Measurements from ENCODE around the gene TRAPPC3L.

TRAPPC3L gene

DNA sequence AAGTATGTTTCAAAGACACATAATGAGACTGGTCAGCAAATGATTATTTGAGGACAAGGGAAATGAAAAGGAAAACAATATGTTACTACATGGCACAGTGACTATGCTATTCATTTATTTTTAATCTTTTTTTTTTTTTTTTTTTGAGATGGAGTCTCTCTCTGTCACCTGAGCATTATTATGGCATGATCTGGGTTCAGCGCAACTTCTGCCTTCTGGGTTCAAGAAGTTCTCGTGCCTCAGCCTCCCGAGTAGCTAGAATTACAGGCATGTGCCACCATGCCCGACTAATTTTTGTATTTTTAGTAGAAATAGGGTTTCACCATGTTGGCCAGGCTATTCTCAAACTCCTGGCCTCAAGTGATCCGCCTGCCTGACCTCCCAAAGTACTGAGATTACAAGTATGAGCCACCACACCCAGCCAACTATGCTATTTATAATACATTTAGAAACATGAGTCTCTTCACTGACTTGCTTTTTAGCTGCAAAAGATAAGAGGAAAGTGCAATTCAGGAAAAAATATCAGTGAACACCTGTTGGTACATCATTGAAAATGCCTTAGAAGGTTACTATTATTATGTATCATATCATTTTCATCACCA, 11.4 kb upstream of the TRAPPC3L start:
- DNase-seq: no peak

DNA sequence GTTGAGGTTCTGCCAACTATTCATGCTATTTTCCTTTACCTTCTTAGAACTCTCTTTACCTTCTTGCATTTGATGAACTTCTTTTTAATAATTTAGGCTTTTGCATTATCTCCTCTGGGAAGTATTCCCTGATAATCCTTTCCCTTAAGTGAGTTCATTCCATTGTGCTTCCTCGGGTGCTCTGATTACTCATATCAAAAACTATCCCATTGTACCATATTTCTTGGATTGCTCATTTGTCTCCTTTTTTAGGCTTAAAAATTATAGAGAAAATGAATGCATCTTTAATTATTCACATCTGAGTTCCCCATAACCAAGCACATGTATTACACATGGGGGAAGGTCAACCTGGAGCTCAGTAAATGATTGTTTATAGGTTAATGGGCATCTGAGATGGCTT, 10.6 kb upstream of the TRAPPC3L start:
- DNase-seq: no peak

DNA sequence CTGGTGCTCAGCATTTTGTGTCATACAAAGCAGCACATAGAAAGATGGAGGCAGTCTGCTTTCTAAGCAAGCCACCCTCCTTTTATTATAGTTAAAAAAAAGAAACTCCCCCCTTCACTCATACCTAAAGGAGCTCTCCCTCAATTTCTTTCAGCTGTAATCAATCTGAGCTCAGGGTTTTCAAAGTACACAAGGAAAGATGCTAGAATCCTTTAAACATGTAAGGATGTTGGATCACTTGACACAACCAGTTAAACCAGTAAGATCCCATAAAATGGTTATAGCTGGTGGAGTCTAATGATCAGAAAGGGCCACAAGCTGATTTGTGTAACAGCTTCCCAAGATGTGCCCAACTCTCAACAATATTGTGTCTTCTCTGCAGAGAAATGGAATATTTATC, 8.0 kb upstream of the TRAPPC3L start, which contains the start of gene CALHM4:
Gene CALHM4, plus strand, starts transcription at position 301 of the 400 bp plus-strand sequence. Its CDS starts 43 bp downstream, at position 344.
- no peak for DNase-seq

DNA sequence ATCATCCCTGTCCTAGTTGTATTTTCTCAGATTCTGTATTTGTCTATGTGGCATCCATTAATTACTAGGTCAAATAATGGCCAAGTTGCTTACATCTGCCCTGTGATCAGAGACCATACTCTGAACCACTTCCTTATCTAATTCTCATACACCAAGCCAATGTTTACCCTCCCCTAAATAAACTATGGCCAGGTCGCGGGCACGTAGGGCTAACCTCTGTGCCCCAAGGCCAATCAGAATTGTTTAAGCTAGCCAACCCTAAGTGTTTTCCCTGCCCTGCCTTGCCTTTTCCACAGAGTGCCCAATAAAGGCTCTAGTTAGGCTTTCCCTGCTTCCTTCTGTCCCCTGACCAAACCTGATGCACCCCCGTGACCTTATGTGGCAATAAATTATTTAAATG, 5.3 kb upstream of the TRAPPC3L start:
- DNase-seq: no peak

DNA sequence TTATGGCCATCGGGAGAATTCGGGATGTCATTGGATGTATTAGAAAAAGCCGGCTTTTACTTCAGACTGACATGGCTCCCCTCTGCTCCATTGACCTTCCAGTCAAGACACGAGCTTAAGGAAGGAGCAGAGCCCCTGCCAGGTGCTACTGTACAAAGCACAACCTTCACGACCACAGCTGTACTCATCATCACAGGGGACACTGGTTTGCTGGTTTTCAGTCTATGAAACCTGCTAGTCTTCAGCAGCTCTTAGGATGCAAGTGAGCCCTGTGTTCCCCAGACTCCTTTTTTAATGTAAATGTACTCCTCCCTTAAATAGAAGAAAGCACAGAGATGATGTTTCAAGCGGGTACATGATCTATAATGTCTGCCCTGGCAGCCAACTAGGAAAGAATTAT, 1.9 kb upstream of the TRAPPC3L start:
- DNase-seq: no peak

DNA sequence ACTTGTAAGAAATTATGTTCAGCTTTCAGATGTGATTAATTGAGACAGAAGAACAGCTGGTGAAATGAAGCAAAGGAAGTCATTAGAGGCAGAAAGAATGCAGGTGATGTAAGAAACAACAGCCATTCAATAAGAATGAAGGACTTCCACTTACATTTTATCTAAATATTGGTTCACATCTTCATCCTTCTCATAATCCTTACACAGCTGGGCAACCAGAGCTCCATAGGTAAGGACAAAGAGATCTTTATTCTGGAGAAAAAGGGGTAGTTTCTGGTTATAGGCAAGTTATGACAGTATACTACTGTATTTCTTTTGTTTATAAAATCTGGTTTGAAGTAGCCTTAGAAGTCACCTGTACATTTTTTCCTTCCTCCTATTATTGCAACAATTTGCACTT, 2.3 kb downstream of the TRAPPC3L start:
- no peak for DNase-seq

DNA sequence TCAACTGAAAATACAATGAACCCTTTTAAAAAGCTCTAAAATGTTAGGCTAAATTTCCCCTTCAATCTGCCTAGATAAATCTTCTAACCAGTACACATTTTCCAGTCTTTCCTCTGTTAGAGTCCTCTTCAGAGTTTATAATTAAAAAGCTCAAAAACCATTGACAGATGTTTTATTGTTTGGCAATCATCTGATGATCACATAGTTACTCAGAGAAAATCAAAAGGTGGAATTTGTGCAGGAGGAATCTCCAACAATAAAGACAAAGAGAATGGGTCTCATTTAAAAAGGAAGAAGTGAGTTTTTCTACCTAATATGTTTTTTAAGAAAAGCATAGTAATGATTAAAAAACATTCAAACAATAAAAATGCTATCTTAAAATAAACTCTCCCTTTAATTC, 3.1 kb downstream of the TRAPPC3L start:
- DNase-seq: no peak

DNA sequence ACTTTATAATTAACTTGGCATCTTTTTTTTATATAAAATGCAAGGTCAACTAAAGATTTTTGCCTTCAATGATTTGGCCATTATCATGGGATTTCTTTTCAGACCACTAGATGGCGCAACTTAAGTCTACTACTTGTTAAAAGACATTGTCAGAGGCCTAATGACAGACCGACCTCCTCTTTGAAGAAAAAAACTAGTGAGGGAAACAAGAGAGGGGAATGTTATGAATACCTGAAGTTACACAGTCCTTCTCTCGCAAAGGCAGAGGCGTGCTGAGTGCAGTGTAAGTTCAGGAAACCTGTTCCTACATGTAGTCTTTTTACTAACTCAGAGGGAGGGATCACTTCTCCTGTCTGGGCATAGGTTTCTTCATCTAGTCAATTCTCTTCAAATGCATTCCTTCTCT, 9.3 kb downstream of the TRAPPC3L start:
- DNase-seq: peak; percentile 56 to 83

DNA sequence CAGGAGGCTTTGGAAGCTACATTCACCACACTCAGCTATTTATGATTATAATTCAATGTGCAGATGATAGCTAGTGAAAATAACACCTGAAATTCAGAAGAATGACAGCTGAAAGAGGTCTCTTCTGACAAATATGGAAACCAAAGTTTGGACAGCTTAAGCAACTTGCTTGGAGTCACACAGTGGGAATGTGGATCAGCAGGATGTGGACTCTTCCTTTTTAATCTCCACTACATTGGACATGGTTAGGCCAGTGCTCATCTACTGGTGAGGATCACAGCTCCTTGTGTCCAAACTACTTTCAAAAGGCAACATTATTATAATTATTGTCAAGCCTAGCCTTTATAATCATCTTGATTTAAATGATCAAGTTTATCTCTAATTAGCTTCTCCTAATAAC, 10.4 kb downstream of the TRAPPC3L start:
- DNase-seq: no peak

DNA sequence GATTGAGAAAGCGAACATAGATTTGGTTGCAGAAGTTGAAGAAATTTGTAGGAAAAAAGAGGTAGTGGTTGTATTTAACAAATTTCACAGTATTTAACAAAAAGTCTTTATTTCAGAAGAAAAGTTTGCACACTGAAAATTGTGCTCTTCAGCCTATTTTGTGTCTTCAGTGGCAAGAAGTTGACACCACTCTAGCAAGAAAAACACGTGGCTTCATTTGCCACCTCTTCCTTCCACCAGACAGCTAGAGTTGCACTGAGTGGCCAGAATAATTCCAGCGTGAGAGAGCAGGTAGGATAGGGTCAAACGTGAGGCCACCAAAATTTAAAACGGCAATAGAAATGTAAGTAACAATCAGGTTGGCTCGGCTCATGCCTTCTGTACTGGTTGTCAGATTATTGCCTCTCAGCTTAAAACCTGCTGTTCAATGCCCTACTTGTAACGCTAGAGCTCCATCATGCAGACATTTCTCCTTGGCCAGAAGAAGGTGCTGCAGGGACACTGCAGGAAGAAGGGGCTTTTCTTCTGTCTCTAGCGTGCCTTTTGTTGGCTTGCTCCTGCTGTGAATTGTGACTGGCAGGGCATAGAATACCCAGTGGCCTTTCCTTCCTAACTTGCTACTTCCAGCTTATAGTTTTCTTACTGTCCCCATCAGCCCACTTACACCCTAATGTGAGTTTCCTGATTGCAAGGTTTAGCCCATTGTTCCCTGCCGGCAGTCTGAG, 12.1 kb downstream of the TRAPPC3L start:
- no peak for DNase-seq

DNA sequence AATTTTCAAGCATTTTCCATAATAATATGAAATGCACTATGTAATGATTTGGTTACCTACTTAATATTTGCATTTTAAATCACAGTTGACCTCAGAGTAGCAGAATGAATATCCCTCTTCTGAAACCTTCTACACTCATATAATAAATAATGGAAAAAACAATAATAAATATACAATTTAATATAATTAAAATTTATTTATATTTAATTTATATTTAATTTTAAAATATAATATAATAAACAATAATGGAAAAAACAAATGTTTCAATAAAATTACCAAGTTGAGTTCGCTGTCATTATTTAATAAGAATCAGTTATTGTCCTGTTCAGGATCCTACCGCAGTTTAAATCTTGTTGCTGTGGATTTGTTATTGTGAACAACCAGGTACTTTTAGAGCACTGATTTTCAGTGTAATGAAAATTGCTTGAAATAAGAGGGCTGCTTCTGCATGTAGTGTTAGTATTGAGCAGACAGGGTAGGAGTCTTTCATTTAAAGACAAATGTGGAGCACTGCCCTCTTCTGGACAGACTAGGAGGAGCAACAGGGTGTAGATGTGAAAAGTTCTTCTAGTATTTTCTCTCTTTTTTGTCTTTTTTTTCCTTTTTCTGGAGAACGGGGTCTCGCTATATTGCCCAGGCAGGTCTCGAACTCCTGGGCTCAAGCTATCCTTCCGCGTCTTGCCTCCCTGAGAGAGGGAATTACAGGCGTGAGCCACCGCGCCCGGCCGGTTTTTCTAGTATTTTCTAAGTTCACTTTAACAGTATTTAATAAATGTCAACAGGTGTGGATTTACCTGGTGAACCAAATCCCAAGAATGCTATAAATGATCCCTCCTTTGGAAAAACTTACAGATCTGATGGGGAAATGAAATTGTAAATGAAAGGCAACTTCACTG, 13.6 kb downstream of the TRAPPC3L start:
- peak; percentile 90 to 94 for DNase-seq

DNA sequence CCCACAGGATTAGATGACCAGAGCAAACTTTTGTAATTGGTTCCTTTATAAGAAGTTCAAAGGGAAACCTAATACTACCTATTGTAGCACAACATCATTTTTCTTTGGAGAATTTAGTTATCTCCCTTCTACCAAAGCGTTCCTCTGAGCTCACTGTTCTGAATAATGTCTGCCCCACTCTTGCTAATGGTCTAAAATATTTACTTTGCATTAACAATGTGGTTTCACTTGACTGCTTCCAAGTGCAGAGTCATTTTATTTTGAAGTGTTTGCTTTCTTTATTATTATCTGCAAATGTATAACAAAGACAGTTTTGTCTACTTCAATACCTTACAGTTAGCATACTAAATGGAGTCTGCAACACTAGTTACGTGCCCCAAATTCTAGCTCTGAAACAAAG, 15.0 kb downstream of the TRAPPC3L start:
- DNase-seq: no peak

DNA sequence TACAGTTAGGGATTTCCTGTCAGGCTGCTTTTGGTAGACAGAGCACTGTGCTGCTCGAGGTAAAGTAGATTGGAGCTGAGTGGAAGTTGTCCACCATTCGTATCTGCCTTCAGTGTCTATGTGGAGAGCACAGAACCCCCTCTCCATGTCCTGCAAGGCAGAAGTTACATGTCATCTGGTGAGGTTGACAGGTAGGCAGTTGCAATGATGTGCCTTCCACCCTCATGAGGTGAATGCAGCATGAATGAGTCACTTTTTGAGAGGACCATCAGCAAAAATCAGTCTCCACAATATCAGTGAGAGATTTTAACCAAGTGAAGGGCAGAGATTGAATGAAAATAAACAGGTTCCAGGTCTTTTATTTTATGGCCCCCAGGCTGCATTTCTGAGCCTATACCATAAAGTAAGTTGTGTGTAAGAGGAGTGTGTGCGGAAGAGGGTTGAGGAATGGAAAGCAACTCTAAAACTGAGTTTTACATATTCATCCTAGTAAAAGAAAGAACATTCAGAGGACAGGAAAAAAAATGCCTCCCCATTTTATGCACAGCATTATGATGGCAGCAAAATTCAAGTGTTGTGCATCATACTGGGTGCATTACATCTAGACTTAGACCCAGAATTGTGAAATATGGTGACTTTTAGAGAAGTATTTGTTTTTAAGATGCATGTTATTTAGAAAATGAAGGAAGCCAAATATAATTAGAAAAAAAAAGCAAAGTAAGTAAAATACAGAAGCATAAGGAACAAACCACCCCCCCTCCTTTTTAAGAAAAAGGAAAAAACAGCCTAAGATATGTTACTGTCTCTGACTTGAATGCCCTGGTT, 15.8 kb downstream of the TRAPPC3L start:
- DNase-seq: no peak

DNA sequence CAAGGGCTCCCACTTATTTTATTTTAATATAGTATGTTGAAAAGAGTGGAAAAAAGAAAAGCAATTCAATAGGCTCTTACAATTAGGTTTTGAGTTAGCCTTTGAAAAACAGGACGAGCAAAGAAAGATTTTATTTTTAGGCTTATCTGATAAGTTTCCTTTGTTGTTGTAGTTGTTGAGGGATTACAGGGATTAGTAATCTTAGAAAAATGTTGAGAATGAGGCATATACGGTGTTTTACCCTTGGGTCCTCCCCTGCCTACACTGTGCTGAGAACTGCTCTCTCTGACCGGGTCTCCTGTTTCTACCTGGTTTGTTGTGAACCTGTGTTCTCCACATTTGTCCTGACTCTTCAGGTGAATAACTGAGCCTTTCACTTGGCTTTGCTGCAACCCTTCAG, 16.7 kb downstream of the TRAPPC3L start:
- DNase-seq: no peak

DNA sequence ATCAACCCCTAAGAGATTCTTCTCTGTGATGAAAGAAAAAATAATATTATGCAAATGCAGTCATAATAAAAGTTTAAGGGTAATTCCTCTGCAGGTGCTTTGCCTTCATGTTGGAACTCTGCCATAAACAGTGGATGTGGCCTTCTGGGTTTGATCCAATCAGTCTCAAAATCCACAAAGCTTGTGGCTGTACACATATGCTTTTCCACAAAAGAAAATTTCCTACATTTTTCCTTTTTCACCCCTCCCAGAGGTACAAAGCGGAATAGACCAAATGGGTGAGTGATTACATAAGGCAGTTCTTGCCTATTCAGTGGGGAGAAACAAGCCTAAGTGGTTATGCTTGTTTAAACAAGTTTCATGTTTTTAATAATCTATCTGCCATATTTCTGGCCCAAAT, 17.4 kb downstream of the TRAPPC3L start:
- no peak for DNase-seq

DNA sequence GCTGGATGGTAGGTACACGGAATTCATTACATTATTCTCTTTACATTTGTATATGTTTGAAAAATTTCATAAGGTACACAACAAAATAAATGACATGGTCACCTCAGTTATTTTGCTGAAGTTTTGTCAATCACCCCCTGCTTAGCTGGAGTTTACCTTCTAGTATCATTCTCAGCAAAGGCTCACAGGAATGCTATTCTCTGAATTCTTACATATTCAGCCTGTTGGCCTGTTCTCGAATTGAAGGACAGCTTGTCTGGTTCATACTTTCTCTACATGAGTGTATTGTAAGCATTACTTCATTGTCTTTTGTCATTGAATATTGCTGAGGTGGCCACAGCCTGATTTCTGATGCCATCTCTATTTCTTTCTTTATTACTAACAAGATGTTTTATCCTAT, 21.2 kb downstream of the TRAPPC3L start:
- DNase-seq: no peak

DNA sequence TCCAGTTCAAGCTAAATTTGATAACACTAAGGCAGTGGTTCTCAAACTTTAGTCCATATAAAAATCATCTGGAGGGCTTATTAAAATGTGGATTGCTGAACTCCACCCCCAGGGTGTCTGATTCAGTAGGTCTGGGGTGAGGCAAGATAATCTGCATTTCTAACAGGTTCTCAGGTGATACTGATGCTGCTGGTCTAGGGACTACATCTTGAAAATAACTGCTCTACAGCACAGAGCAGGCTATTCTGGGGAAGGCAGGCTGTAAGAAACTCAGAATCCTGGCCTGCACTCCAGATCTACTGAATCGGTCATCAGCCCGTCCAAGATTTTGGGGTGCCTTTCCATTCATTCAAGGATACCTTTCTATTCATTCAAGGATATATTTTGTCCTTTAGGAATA, 22.6 kb downstream of the TRAPPC3L start:
- no peak for DNase-seq

DNA sequence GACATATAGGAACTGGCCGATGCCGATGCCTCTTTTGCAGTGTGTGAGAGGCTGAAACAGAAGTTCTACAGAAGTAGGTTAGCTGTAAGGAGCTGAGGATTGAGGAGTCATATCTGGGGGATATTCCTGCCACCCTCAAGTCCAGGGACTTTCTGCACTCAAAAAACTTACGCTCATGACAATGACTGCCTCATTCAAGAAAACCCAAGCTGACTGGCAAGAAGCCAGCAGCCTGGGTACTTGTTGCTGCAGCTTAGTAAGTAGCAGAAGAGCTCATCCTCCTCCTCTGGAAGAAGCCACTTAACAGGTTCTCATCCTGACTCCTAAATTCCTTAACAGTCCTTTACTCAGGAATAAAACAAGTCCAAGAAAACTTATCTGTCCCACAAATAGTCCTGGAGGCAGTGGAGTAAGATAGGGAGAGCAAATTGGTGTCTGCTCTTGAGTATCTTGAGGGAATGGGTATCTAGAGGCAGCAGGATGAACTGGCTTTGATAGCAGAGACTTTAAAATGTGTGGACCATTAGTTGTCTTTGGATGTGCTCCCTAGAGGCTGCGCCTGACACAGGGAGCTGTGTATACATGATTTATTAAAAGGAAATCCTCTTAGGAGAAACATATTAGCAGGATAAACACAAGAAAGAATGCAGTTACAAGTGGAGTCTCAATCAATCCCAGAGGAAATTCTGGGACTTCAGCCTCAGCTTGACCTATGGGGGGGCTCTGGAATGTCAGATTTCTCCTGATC, 26.7 kb downstream of the TRAPPC3L start:
- DNase-seq: no peak

DNA sequence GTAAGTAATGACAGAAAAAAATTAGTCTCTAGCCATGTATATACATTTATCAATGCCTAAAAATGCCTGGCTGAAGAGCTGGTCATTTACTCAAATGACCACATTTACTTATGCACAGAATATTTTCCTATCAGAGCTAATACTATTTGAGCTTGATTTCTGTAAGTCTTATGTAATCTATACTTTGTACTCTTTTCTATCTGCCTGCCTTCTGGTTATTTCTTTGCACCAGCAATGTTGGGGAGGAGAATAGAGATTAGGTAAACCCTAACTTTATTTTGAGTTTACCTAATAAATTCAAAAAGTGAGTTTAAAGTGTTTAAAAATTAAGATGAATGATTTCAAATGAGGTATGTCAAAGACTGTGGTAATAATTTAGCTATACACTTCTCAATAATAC, 30.3 kb downstream of the TRAPPC3L start:
- DNase-seq: no peak

DNA sequence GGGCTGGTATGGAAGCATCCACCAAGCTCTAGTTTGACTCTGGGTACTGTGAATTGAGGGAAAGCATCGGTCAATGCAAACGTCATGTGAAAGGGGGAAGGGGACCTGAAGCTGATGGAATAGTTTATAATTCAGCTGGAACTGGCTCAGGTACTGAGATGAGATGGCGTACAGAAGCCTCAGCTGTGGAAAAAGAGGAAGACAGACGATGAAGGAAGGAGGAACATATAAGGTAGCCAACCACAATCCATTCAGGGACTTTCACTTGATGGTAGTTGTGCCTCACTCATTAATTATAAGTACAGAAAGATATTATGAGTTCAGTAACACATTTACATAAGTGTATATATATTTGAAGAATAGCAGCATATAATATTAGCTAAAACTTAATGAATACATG, 31.4 kb downstream of the TRAPPC3L start:
- DNase-seq: peak; percentile 13 to 23

DNA sequence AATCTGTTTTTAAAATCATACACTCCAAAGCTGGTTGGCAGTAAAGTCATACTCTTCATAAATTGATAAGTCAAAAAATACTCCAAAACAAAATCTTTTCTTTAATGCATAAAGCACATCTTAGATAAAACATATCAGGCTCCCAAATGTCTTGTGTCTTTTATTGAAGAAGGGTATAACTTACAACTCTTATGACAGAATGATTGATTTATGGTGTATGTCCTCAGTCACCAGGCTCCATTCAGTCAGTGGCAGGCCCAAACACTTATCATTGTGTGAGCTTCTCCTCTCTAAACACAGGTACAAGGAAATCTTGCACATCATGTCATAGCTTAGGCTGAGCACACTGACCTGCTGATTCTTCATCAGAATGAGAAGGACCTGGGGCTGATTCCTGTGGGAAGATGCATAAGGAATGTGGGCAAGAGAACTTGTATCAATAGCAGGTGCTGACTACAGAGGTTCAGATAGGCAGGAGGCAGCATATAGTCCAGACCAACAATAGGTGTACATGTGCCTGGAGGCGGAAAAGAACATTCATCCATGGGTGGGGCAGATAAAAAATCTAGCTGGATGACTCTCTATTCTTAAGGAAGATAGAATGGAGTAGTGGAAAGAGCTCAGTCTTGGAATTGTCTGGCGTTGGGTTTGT, 32.1 kb downstream of the TRAPPC3L start:
- no peak for DNase-seq

DNA sequence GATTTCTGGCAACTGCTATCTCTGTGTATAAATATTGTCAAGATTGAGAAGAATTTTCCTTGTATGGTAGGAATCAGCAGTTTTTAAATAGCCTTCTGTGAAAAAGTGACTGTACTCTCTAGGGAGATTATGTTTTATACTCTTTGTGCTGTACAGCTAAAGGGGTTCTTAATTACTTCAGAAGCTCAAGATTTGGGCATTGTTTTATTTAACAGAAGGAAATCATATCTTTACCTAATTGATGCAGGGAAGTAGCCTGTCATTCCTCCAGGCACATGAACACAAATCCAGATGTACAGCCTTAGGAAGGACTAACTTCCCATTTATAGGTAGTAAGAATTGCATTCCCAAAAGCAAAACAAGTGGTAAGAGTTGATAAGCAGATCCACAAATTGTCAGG, 32.8 kb downstream of the TRAPPC3L start:
- DNase-seq: no peak

Measured in Kasumi-1 (cell line).